Adrenal gland (tissue), 5 donors: ENCODE data around the gene SERTAD1.

Experiments used
- CTCF ChIP-seq, 6 experiments: fragments of 450-650 bp in 4 of 6; fragments of 200-600 bp in 2 of 6; sonication (generic) in 1 of 6; IDR thresholded peaks; 1 replicate in 5 of 6; 2 replicates in 1 of 6; pipeline versions ENCODE4 v1.5.1 to v1.8.0; 2016 to 2021; ENCODE audit warnings: antibody characterized with exemption in 6 of 6, mild to moderate bottlenecking in 2 of 6, moderate library complexity in 1 of 6
- POLR2A ChIP-seq, 2 donors: fragments of 450-650 bp; IDR thresholded peaks; one replicate each; pipeline ENCODE4 v1.6.1; 2017; ENCODE audit warnings: antibody characterized with exemption in 2 of 2, mild to moderate bottlenecking in 2 of 2, moderate library complexity in 1 of 2
- donor health status: DM: no; HTN: no; CAD: no.

DNA sequence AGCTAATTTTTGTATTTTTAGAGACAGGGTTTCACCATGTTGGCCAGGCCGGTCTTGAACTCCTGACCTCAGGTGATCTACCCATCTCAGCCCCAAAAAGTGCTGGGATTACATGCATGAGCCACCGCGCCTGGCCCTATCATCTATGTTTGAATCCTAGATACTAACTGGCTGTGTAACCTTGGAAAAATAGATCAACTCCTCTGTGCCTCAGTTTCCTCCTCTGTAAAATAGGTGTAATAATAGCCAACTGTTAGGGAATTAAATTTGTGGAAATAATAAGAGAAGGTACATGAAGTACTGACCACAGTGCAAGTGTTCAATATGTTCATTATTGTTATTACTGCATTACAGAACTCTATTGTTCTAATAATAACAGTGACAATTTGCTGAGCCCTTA, 45.3 kb upstream of the SERTAD1 start:
- TF ChIP-seq CTCF (IDR thresholded peaks at IDR 0.05) (no peak), POLR2A (IDR thresholded peaks at IDR 0.05) (no peak)
